ENCODE results near the gene PHYH.

Gene PHYH

GRCh38 chr10:13299437-13300287 lies at the start of gene PHYH:
Gene PHYH, minus strand, starts transcription at chr10:13300064. Its CDS starts 22 bp downstream, at chr10:13300042.
- DNase-seq (ENCODE audit: low read depth) = peak; percentile 38
- no peak for TF ChIP-seq CTCF (IDR thresholded peaks at IDR 0.05; ENCODE audit: low read depth, low read length, missing control alignments)
- peak within 1 kb of the TSS; percentile 61 for H3K4me3 ChIP-seq (ENCODE audit: low read depth, low read length)

- DNase-seq (ENCODE audit: low read depth) = peak; percentile 51
- H3K4me3 ChIP-seq (ENCODE audit: low read depth, low read length) = peak within 1 kb of the TSS; percentile 95
- no peak for TF ChIP-seq CTCF (IDR thresholded peaks at IDR 0.05; ENCODE audit: low read depth, low read length, missing control alignments)
Measured at GRCh38 chr10:13348216-13349017, 48.6 kb upstream of the PHYH start, which contains the start of gene SEPHS1. Gene SEPHS1, minus strand, starts transcription at chr10:13348293. Its CDS starts 3,343 bp downstream, at chr10:13344950.

GRCh38 chr10:13347500-13348156 lies 47.8 kb upstream of the PHYH start:
- no peak for TF ChIP-seq CTCF (IDR thresholded peaks at IDR 0.05; ENCODE audit: low read depth, low read length, missing control alignments)
- DNase-seq (ENCODE audit: low read depth) = no peak
- peak overlapping the region; percentile 95 for H3K4me3 ChIP-seq (ENCODE audit: low read depth, low read length)

- DNase-seq (ENCODE audit: low read depth) = no peak
- no peak for TF ChIP-seq CTCF (IDR thresholded peaks at IDR 0.05; ENCODE audit: low read depth, low read length, missing control alignments)
- peak overlapping the region; percentile 95 for H3K4me3 ChIP-seq (ENCODE audit: low read depth, low read length)
Measured at GRCh38 chr10:13347043-13347499, 47.2 kb upstream of the PHYH start.

GRCh38 chr10:13346283-13347042 lies 46.6 kb upstream of the PHYH start:
- peak overlapping the region; percentile 95 for H3K4me3 ChIP-seq (ENCODE audit: low read depth, low read length)
- no peak for TF ChIP-seq CTCF (IDR thresholded peaks at IDR 0.05; ENCODE audit: low read depth, low read length, missing control alignments)
- no peak for DNase-seq (ENCODE audit: low read depth)
